GM04503 (cell line): ENCODE results near the gene XCR1.
"Not testable (repeated sequence)": the region's sequence is repeated elsewhere in the genome, so short reads cannot be mapped to it uniquely, and the experiment has no call there.

Experiments
- DNase-seq: peaks from one replicate; pipeline ENCODE4 v3.0.0-alpha.2; 2012; ENCODE audit warnings: low read depth

The XCR1 gene

GRCh38 chr3:46027021-46027705 is at the start of gene XCR1:
TSS of gene XCR1 (minus strand) at chr3:46027483. CDS start at chr3:46021947, 5,536 bp downstream.
- no peak for DNase-seq

GRCh38 chr3:46076606-46077005 is 49.3 kb upstream of the XCR1 start:
- no peak for DNase-seq

- DNase-seq, result no peak
Measured at GRCh38 chr3:46075816-46076215, 48.5 kb upstream of the XCR1 start.

GRCh38 chr3:46071222-46071858 is 44.1 kb upstream of the XCR1 start:
- no peak for DNase-seq

- no peak for DNase-seq
Measured at GRCh38 chr3:46070595-46071093, 43.4 kb upstream of the XCR1 start.

- DNase-seq, result no peak
Measured at GRCh38 chr3:46068501-46068900, 41.2 kb upstream of the XCR1 start.

- no peak for DNase-seq
Measured at GRCh38 chr3:46067401-46067800, 40.1 kb upstream of the XCR1 start.

GRCh38 chr3:46065750-46066256 is 38.5 kb upstream of the XCR1 start:
- DNase-seq, result no peak

- DNase-seq, result no peak
Measured at GRCh38 chr3:46065294-46065705, 38.0 kb upstream of the XCR1 start.

- DNase-seq, result no peak
Measured at GRCh38 chr3:46062679-46063078, 35.4 kb upstream of the XCR1 start.

GRCh38 chr3:46061887-46062286 is 34.6 kb upstream of the XCR1 start:
- DNase-seq, result no peak

- DNase-seq, result no peak
Measured at GRCh38 chr3:46061108-46061720, 33.9 kb upstream of the XCR1 start.

- DNase-seq, result no peak
Measured at GRCh38 chr3:46060551-46060950, 33.3 kb upstream of the XCR1 start.

GRCh38 chr3:46059432-46059831 is 32.1 kb upstream of the XCR1 start:
- DNase-seq, result no peak

- DNase-seq, result no peak
Measured at GRCh38 chr3:46058981-46059380, 31.7 kb upstream of the XCR1 start.

- no peak for DNase-seq
Measured at GRCh38 chr3:46057716-46058115, 30.4 kb upstream of the XCR1 start.

- no peak for DNase-seq
Measured at GRCh38 chr3:46056686-46057085, 29.4 kb upstream of the XCR1 start.

GRCh38 chr3:46053761-46054515 is 26.7 kb upstream of the XCR1 start:
- DNase-seq, result not testable (repeated sequence)

GRCh38 chr3:46053265-46053664 is 26.0 kb upstream of the XCR1 start:
- DNase-seq, result not testable (repeated sequence)

GRCh38 chr3:46052531-46052930 is 25.2 kb upstream of the XCR1 start:
- DNase-seq, result no peak

GRCh38 chr3:46049093-46049492 is 21.8 kb upstream of the XCR1 start:
- DNase-seq, result no peak

GRCh38 chr3:46046231-46046630 is 18.9 kb upstream of the XCR1 start:
- not testable (repeated sequence) for DNase-seq
